Omental fat pad (tissue), 4 donors: ENCODE measurements around the gene NHLRC4. TPM values are rescaled to one million over a fixed set of nuclear protein-coding genes. Genes with fewer than 3 reads are reported as not detected.

ENCODE experiments used
- ATAC-seq: fragments of 150-250 bp; one replicate; pipeline ENCODE4 v1.9.1; 2016; ENCODE audit warnings: mild to moderate bottlenecking, moderate library complexity; ENCODE audit not compliant: low FRiP score
- DNase-seq: peaks from one replicate; pipeline ENCODE4 v3.0.0-alpha.2; 2019; ENCODE audit warnings: low spot score
- total RNA-seq, 4 donors: library from RNA; depleted of rRNA; stranded (reverse); fragments of >200 nt; gene quantifications; one replicate each; pipeline ENCODE4 v1.1.0, GENCODE V29; 2016
- TF ChIP-seq, protein P1 (sequence below), 3 donors: fragments of 450-650 bp; IDR thresholded peaks; one replicate each; pipeline ENCODE4 v1.5.1; 2016 to 2017; ENCODE audit warnings: antibody characterized with exemption in 3 of 3, mild to moderate bottlenecking in 3 of 3, moderate library complexity in 2 of 3

Gene NHLRC4
- total RNA-seq, 4 donors from 2014 or later = 0.24 to 5.5 (median 1.2) TPM

DNA sequence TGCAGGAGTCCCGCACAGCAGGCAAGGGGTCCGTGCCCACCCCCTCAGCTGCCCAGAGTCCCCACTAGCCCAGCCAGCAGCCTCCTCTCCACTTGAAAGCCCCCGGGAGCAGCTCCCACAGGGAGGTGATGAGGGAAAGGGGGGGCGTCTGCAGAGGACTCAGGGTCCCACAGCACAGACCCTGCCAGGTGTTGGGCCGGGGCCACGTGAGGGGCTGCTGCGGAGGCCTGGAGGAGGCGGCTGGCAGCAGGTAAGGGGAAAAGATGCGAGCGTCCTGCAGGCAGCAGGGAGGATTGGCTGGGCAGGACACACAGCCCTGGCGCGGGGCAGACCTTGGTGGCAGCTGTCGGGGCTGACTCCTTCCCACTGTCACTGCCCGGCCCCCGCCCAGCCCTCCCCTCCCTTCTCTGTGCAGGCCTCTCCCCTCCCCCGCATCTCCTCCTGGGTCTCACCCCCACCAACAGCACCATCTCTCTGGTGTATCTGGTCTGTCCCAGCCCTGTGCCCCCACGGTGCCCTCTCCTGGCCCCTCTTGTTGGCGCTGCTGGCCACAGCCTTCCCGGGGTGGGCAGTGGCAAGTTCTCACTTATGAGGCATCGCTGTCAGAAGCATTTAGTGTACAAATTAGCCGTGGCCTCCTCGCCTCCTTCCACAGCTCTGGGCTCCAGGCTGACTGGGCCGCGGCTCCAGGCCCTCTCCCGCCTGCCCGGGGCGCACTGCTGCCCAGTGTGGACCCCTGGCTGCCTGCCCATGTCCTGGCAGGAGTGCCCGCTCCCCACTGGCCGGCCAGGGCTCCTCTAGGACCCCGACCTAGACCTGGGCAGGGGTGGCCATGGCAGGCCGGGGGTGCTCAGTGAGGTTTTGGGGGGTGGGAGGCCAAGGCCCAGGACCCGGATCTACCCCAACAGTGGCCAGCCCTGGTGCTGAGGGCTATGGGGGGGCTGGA is 11.0 kb upstream of the NHLRC4 start:
- DNase-seq (no peak), ATAC-seq (no peak)
- TF ChIP-seq, protein P1, sequence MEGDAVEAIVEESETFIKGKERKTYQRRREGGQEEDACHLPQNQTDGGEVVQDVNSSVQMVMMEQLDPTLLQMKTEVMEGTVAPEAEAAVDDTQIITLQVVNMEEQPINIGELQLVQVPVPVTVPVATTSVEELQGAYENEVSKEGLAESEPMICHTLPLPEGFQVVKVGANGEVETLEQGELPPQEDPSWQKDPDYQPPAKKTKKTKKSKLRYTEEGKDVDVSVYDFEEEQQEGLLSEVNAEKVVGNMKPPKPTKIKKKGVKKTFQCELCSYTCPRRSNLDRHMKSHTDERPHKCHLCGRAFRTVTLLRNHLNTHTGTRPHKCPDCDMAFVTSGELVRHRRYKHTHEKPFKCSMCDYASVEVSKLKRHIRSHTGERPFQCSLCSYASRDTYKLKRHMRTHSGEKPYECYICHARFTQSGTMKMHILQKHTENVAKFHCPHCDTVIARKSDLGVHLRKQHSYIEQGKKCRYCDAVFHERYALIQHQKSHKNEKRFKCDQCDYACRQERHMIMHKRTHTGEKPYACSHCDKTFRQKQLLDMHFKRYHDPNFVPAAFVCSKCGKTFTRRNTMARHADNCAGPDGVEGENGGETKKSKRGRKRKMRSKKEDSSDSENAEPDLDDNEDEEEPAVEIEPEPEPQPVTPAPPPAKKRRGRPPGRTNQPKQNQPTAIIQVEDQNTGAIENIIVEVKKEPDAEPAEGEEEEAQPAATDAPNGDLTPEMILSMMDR (IDR thresholded peaks at IDR 0.05) = no peak

DNA sequence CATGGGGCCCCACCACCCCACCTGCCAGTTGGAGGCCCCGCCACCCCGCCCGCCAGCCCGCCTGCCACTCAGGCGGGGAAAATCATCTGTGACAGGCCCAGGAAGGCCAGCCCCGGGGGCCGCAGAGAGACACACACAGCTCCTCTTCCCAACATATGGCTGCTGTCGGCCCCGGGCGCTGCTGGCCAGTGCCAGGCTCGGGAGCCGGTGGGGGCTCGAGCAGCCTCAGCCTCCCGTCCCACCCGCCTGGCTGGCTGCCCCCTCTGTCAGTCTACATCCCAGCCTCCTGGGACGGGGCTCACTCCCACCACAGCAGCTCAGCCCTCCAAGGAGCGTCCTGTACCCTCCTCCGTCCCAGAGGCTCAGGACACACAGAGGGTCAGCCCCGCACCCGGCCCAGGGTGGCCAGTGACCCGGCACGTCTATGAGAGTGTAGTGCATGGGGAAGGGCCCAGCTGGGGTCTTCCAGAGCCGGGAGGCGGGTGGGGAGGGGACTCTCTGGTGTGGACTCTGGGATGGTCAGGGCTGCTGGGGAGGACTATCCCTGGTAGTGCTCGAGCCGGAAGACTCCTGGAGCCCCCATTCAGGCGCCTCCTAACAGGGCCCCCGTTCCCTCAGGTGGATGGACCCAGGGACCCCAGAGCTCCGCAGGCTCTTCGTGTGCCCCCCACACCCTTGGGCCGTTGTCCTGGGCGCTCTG is 10.2 kb upstream of the NHLRC4 start:
- DNase-seq (no peak), ATAC-seq (no peak)
- TF ChIP-seq, protein P1 (IDR thresholded peaks at IDR 0.05) = no peak

DNA sequence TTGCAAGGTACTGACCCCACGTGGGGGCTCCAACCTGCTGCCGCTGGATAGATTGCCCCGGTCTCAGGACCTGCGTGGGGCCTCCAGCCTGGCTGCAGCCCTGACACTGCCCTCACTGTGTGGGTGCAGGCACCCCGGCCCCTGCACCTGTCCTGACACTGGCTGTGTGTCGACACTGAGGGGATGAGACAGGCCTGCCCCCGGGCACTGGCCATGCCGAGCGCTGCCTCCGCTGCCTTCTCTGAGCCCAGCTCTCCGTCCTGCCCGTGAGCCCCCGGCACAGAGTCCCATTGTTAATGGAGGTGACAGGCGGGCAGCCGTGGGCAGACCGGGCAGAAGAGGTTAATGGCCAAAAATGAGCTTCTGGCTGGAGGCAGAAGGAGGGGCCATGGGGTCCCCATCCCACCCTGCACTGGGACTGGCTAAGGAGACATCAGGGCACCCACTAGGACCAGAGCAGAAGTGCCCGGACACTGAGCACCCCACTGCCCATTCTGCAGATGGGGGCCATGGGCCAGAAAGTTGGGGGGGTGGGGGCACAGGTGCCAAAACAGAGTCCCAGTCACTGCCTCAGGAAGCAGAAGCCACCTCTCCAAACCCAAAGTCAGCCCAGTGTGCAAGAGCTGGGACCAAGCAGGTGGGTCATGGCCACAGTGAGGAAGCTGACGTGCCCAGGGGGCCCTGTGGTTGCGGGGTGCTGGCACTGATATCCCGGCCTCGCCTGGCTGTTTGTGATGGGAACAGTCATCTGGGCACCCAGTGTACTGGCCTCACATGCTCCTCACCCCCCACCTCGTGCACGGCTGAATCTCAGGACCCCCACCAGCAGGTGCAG is 9.1 kb upstream of the NHLRC4 start:
- no peak for ATAC-seq
- DNase-seq = no peak
- TF ChIP-seq, protein P1 (IDR thresholded peaks at IDR 0.05) = no peak

DNA sequence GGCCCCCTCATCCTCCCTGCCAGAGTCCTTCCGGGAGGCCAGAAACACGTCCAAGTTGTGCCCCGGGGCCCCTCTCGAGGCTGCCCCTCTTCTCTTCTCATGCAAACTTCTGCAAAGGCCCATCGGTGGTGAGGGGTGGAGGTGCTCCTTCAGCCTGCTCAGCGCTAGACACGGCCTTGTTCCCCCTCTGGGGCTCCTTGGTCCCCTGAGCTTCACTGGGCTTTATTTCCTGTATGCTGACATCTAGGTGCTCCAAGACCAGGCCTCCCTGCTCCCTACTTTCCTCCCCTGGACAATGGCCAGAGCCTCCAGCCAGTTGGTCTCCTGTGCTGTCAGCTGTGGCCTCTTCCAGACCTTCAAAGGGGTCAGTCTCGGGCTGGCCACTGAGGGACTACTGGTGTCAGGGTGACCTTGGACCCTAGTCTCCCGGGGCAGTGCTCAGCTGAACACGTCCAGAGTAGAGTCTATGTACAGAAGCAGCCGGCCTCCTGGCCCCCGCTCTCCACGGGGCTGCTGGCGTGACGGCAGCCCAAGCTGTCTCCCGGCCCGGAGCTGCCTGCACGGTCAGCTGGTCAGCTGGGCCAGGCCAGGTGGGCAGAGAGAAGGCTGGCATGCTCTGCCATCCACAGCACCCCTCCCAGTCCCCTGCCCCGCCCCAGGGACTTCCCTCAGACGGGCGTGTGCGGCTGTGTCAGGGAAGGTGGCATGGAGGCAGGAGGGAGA is 8.3 kb upstream of the NHLRC4 start:
- ATAC-seq = peak; percentile 10
- no peak for DNase-seq
- TF ChIP-seq, protein P1 (IDR thresholded peaks at IDR 0.05) = no peak

DNA sequence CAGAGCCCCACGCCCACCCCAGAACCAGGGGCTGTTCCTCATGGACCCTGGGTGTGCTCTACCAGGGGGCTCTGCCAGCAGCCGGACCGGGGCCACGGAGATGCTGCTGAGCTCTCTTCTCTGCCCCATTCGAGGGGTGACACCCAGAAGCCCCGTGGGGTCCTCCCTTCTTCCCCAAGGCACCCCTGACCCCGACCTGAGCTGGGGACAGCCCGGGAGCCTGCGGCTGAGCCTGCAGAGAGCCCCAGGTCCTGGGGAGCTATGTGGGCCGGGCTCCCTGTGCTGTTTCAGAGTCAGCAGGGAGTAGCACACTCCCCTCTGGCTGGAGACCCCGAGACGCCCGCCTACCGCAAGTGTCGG is 7.8 kb upstream of the NHLRC4 start:
- DNase-seq = no peak
- TF ChIP-seq, protein P1 (IDR thresholded peaks at IDR 0.05) = no peak
- ATAC-seq = no peak
